ENCODE data around the gene RAB40C.

- no peak for TF ChIP-seq CTCF (IDR thresholded peaks at IDR 0.05; ENCODE audit: low read depth, low read length, missing input control)
- no peak for TF ChIP-seq SP1 (IDR thresholded peaks at IDR 0.05)
- TF ChIP-seq JUND (IDR thresholded peaks at IDR 0.05) = no peak
- TF ChIP-seq REST (IDR thresholded peaks at IDR 0.05) = no peak
- TF ChIP-seq TAF1 (conservative IDR thresholded peaks at IDR 0.05) = no peak
- TF ChIP-seq HNF4G (IDR thresholded peaks at IDR 0.05) = no peak
- TF ChIP-seq, protein P1, sequence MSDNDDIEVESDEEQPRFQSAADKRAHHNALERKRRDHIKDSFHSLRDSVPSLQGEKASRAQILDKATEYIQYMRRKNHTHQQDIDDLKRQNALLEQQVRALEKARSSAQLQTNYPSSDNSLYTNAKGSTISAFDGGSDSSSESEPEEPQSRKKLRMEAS (IDR thresholded peaks at IDR 0.05) = no peak
- TF ChIP-seq RAD21 (IDR thresholded peaks at IDR 0.05) = no peak
- TF ChIP-seq ATF3 (IDR thresholded peaks at IDR 0.05) = no peak
Measured at GRCh38 chr16:638034-638543, 48.2 kb downstream of the RAB40C start.

Data from liver (tissue), 3 donors.